ENCODE data around the gene DVL3. TPM values are rescaled to one million over a fixed set of nuclear protein-coding genes. Genes with fewer than 3 reads are reported as not detected.
"Not testable (repeated sequence)": the region's sequence is repeated elsewhere in the genome, so short reads cannot be mapped to it uniquely, and the experiment has no call there.

DVL3 gene
- total RNA-seq, result 10 to 100 TPM; 42.6 to 66.2 TPM
- long read RNA-seq, partial matches to known transcripts, result 7 of 11 reads
- long read RNA-seq, other reads (novel, unspliced or antisense), result 4 of 11 reads

- DNase-seq (peak; percentile 73), ATAC-seq (peak; percentile 84 to 87)
- intact Hi-C loops (cut with DNase I), result loop anchor here in 1 of 2 donors (10.0 kb wide), 1 partner anchor 90 kb away; the partner anchor contains the start of genes ALG3 and EEF1AKMT4
Observed at GRCh38 chr3:184154885-184155643, at the start of gene DVL3. Gene DVL3, plus strand, starts transcription at chr3:184155377. Its CDS starts 259 bp downstream, at chr3:184155636.

- DNase-seq, result no peak
- no peak for ATAC-seq
- intact Hi-C loops (cut with DNase I), result no loop called here
Observed at GRCh38 chr3:184110316-184110725, 44.9 kb upstream of the DVL3 start.

GRCh38 chr3:184116017-184116416 lies 39.2 kb upstream of the DVL3 start:
- intact Hi-C loops (cut with DNase I), result no loop called here
- ATAC-seq, result no peak
- no peak for DNase-seq

- intact Hi-C loops (cut with DNase I), result no loop called here
Observed at GRCh38 chr3:184117636-184118035, 37.5 kb upstream of the DVL3 start.

GRCh38 chr3:184121031-184121430 lies 34.1 kb upstream of the DVL3 start:
- intact Hi-C loops (cut with DNase I); ATAC-seq; DNase-seq: not testable (repeated sequence)

More at GRCh38 chr3:184117636-184118035, 37.5 kb upstream of the DVL3 start:
- ATAC-seq, result no peak
- DNase-seq, result no peak

- DNase-seq (no peak), ATAC-seq (no peak)
- intact Hi-C loops (cut with DNase I), result loop anchor here in 1 of 2 donors (5.0 kb wide), 1 partner anchor 94 kb away; the partner anchor contains the start of gene HTR3D
Observed at GRCh38 chr3:184126006-184126405, 29.2 kb upstream of the DVL3 start.

GRCh38 chr3:184129012-184129411 lies 26.2 kb upstream of the DVL3 start:
- intact Hi-C loops (cut with DNase I), result loop anchor here in 1 of 2 donors (5.0 kb wide), 1 partner anchor 97 kb away; the partner anchor contains the start of gene HTR3D
- peak; percentile 31 for DNase-seq
- peak in 1 of 2 donors; percentile 49 for ATAC-seq

GRCh38 chr3:184132945-184133344 lies 22.2 kb upstream of the DVL3 start:
- DNase-seq, result no peak
- intact Hi-C loops (cut with DNase I), result loop anchor here in 1 of 2 donors (5.0 kb wide), 1 partner anchor 54 kb away; the partner anchor contains the start of gene ABCF3
- ATAC-seq, result no peak

GRCh38 chr3:184133840-184134745 lies 21.1 kb upstream of the DVL3 start:
- DNase-seq (peak; percentile 91), ATAC-seq (peak; percentile 85 to 89)
- intact Hi-C loops (cut with DNase I), result loop anchor here in 1 of 2 donors (2.0 to 5.0 kb wide), 2 partner anchors 53 to 117 kb away; partner anchors contain the start of genes ABCC5 and ABCF3

- peak; percentile 8 for ATAC-seq
- DNase-seq, result no peak
- intact Hi-C loops (cut with DNase I), result loop anchor here in 1 of 2 donors (2.0 to 5.0 kb wide), 2 partner anchors 53 to 118 kb away; partner anchors contain the start of genes ABCC5 and ABCF3
Observed at GRCh38 chr3:184134746-184135148, 20.4 kb upstream of the DVL3 start.

- ATAC-seq, result peak; percentile 95 to 96
- DNase-seq, result peak; percentile 94
- intact Hi-C loops (cut with DNase I), result loop anchor here in 1 of 2 donors (2.0 kb wide), 1 partner anchor 119 kb away; the partner anchor contains the start of gene ABCC5
Observed at GRCh38 chr3:184135149-184135910, 19.8 kb upstream of the DVL3 start, which contains the start of gene EIF2B5. Gene EIF2B5, plus strand, starts transcription at chr3:184135358. Its CDS starts 28 bp downstream, at chr3:184135386.

- intact Hi-C loops (cut with DNase I), result loop anchor here in 1 of 2 donors (2.0 kb wide), 1 partner anchor 119 kb away; the partner anchor contains the start of gene ABCC5
- ATAC-seq (no peak), DNase-seq (no peak)
Observed at GRCh38 chr3:184135911-184136260, 19.3 kb upstream of the DVL3 start.

- ATAC-seq (no peak), DNase-seq (no peak)
- intact Hi-C loops (cut with DNase I), result no loop called here
Observed at GRCh38 chr3:184140436-184140835, 14.7 kb upstream of the DVL3 start.

- ATAC-seq, result no peak
- intact Hi-C loops (cut with DNase I), result no loop called here
- no peak for DNase-seq
Observed at GRCh38 chr3:184142199-184142598, 13.0 kb upstream of the DVL3 start.

- DNase-seq, result no peak
- no peak for ATAC-seq
- intact Hi-C loops (cut with DNase I), result no loop called here
Observed at GRCh38 chr3:184143327-184143726, 11.8 kb upstream of the DVL3 start.

- DNase-seq (no peak), ATAC-seq (no peak)
- intact Hi-C loops (cut with DNase I), result no loop called here
Observed at GRCh38 chr3:184144505-184144904, 10.7 kb upstream of the DVL3 start.

- DNase-seq, result no peak
- intact Hi-C loops (cut with DNase I), result no loop called here
- ATAC-seq, result peak; percentile 66 to 85
Observed at GRCh38 chr3:184145111-184145524, 10.1 kb upstream of the DVL3 start.

- DNase-seq, result no peak
- intact Hi-C loops (cut with DNase I), result no loop called here
- ATAC-seq, result no peak
Observed at GRCh38 chr3:184145751-184146270, 9.4 kb upstream of the DVL3 start.
